Measurements from ENCODE around the gene SLC2A4. TPM values are rescaled to one million over a fixed set of nuclear protein-coding genes. Genes with fewer than 3 reads are reported as not detected.

SLC2A4 gene
- total RNA-seq, 2 experiments from 2014 or later = not detected

Other genes starting within 250 kb of the SLC2A4 start
- gene SLC16A13, start 245.7 kb upstream of the SLC2A4 start, total RNA-seq = 10 to 100 TPM; 15.8 to 16.0 TPM
- 1 to 10 TPM; 1.2 to 1.7 TPM for gene SLC16A11, start 237.6 kb upstream of the SLC2A4 start, total RNA-seq
- under 1 TPM; 0.45 to 0.64 TPM for gene CLEC10A, start 201.5 kb upstream of the SLC2A4 start, total RNA-seq
- gene ASGR2, start 166.9 kb upstream of the SLC2A4 start, total RNA-seq = not detected
- 1 to 10 TPM; 1.1 to 1.5 TPM for gene ASGR1, start 102.3 kb upstream of the SLC2A4 start, total RNA-seq
- gene DLG4, start 61.9 kb upstream of the SLC2A4 start, total RNA-seq = 10 to 100 TPM; 21.2 to 22.4 TPM
- 100 to 1,000 TPM; 417 to 434 TPM for gene ACADVL, start 61.8 kb upstream of the SLC2A4 start, total RNA-seq
- gene DVL2, start 47.2 kb upstream of the SLC2A4 start, total RNA-seq = 10 to 100 TPM; 62.1 to 67.3 TPM
- gene PHF23, start 42.3 kb upstream of the SLC2A4 start, total RNA-seq = 10 to 100 TPM; 49.9 to 50.4 TPM
- gene GABARAP, start 39.3 kb upstream of the SLC2A4 start, total RNA-seq = 100 to 1,000 TPM; 244 to 251 TPM
- gene CTDNEP1, start 30.0 kb upstream of the SLC2A4 start, total RNA-seq = 100 to 1,000 TPM; 157 to 160 TPM
- 10 to 100 TPM; 49.5 to 52.0 TPM for gene ELP5, start 29.5 kb upstream of the SLC2A4 start, total RNA-seq
- gene CLDN7, start 19.2 kb upstream of the SLC2A4 start, total RNA-seq = 1 to 10 TPM; 1.7 to 2.6 TPM
- 1 to 10 TPM in 1 of 2 experiments, under 1 TPM in 1; 0.37 to 1.2 TPM for gene YBX2, start 12.9 kb downstream of the SLC2A4 start, total RNA-seq
- gene EIF5A, start 25.9 kb downstream of the SLC2A4 start, total RNA-seq = 100 to 1,000 TPM; 420 to 451 TPM
- gene GPS2, start 33.6 kb downstream of the SLC2A4 start, total RNA-seq = 10 to 100 TPM; 97.1 to 98.5 TPM
- 10 to 100 TPM; 53.4 to 58.6 TPM for gene NEURL4, start 47.6 kb downstream of the SLC2A4 start, total RNA-seq
- 100 to 1,000 TPM; 710 to 756 TPM for gene ACAP1, start 54.8 kb downstream of the SLC2A4 start, total RNA-seq
- 1 to 10 TPM; 8.1 to 8.7 TPM for gene KCTD11, start 70.4 kb downstream of the SLC2A4 start, total RNA-seq
- gene TMEM95, start 73.4 kb downstream of the SLC2A4 start, total RNA-seq = not detected
- 1 to 10 TPM; 5.2 to 6.5 TPM for gene TNK1, start 99.4 kb downstream of the SLC2A4 start, total RNA-seq
- 10 to 100 TPM; 79.3 to 82.1 TPM for gene PLSCR3, start 112.8 kb downstream of the SLC2A4 start, total RNA-seq
- 10 to 100 TPM; 52.9 to 55.6 TPM for gene TMEM256, start 122.4 kb downstream of the SLC2A4 start, total RNA-seq
- 1 to 10 TPM; 8.0 to 8.7 TPM for gene NLGN2, start 126.1 kb downstream of the SLC2A4 start, total RNA-seq
- not detected for gene SPEM1, start 138.6 kb downstream of the SLC2A4 start, total RNA-seq
- not detected for gene SPEM2, start 143.9 kb downstream of the SLC2A4 start, total RNA-seq
- not detected for gene SPEM3, start 147.1 kb downstream of the SLC2A4 start, total RNA-seq
- 10 to 100 TPM; 15.7 to 17.7 TPM for gene TMEM102, start 153.7 kb downstream of the SLC2A4 start, total RNA-seq
- gene FGF11, start 157.8 kb downstream of the SLC2A4 start, total RNA-seq = 10 to 100 TPM; 25.4 to 28.5 TPM
- 10 to 100 TPM; 15.2 to 15.7 TPM for gene CHRNB1, start 163.3 kb downstream of the SLC2A4 start, total RNA-seq
- gene ZBTB4, start 197.9 kb downstream of the SLC2A4 start, total RNA-seq = 10 to 100 TPM; 56.0 to 58.6 TPM
- not detected for gene SLC35G6, start 199.7 kb downstream of the SLC2A4 start, total RNA-seq
- 100 to 1,000 TPM; 192 to 214 TPM for gene POLR2A, start 202.6 kb downstream of the SLC2A4 start, total RNA-seq

Data from activated naive CD8-positive, alpha-beta T cell treated with anti-CD3 and anti-CD28 coated beads, Interleukin-2, amount 10 ng/mL, durations not matched to agents 7 days and 5 days (primary cell).